AG04450 (cell line): ENCODE results near the gene ABLIM2. TPM values are rescaled to one million over a fixed set of nuclear protein-coding genes. Genes with fewer than 3 reads are reported as not detected.

ENCODE experiments used
- CTCF ChIA-PET: fragments of 300-600, 350-600 bp; formaldehyde crosslinking; extraction: SDS; loops from one replicate; lab custom pipeline; 2022; ENCODE audit warnings: antibody characterized with exemption, inconsistent platforms; lab: Charles Lee
- POLR2A ChIA-PET: fragments of 350-600 bp; formaldehyde crosslinking; extraction: SDS; loops from one replicate; lab custom pipeline; 2021; ENCODE audit warnings: antibody characterized with exemption, inconsistent platforms; lab: Yijun Ruan, JAX
- DNase-seq: peaks from one replicate; pipeline ENCODE4 v3.0.0-alpha.2; 2011; ENCODE audit warnings: low read depth, low spot score
- H3K27ac ChIP-seq: one replicate; pipeline ENCODE4 v1.5.1; 2012; ENCODE audit warnings: low read depth, low read length, control low read depth
- H3K27me3 ChIP-seq: one replicate; pipeline ENCODE4 v1.6.0; 2012; ENCODE audit warnings: low read length; ENCODE audit not compliant: control insufficient read depth, insufficient read depth
- H3K4me3 ChIP-seq: 2 replicates; pipeline ENCODE4 v1.5.1; 2011; ENCODE audit warnings: mild to moderate bottlenecking, low read depth, low read length, control low read depth
- H3K9me3 ChIP-seq: 2 replicates; pipeline ENCODE4 v1.5.1; 2012; ENCODE audit warnings: low read length; ENCODE audit not compliant: control insufficient read depth, insufficient read depth
- CTCF ChIP-seq: IDR thresholded peaks from 2 replicates; pipeline ENCODE4 v1.5.1; 2011; ENCODE audit warnings: low read depth, low read length, control low read depth, inconsistent platforms
- polyA plus RNA-seq: library from polyadenylated mRNA; depleted of rRNA; stranded (reverse); fragments of >200 nt; gene quantifications from 2 replicates; pipeline ENCODE4 v1.2.3, GENCODE V29; 2011

Gene ABLIM2
- polyA plus RNA-seq, 1 experiment: not detected

- ChIA-PET POLR2A (no interaction called here), CTCF (no interaction called here)
- Histone ChIP-seq H3K9me3 (peaks cover 9% of the 10 kb centered on the region), H3K27me3 (peaks cover 22% of the 10 kb centered on the region), H3K4me3 (no peak overlapping the region), H3K27ac (no peak overlapping the region)
- no peak for TF ChIP-seq CTCF
- DNase-seq: no peak
Observed at GRCh38 chr4:8092282-8092681, 66.3 kb downstream of the ABLIM2 start.

- no peak overlapping the region for H3K27ac ChIP-seq
- POLR2A ChIA-PET: no interaction called here
- no peak overlapping the region for H3K4me3 ChIP-seq
- CTCF ChIA-PET: no interaction called here
- H3K27me3 ChIP-seq: peaks cover 20% of the 10 kb centered on the region
- no peak for DNase-seq
- TF ChIP-seq CTCF: no peak
- H3K9me3 ChIP-seq: peaks cover 9% of the 10 kb centered on the region
Observed at GRCh38 chr4:8090744-8091301, 67.8 kb downstream of the ABLIM2 start.

GRCh38 chr4:8090312-8090711, 68.3 kb downstream of the ABLIM2 start:
- no peak for TF ChIP-seq CTCF
- no peak overlapping the region for H3K4me3 ChIP-seq
- POLR2A ChIA-PET: no interaction called here
- no peak for DNase-seq
- no peak overlapping the region for H3K27ac ChIP-seq
- peaks cover 9% of the 10 kb centered on the region for H3K9me3 ChIP-seq
- H3K27me3 ChIP-seq: peaks cover 15% of the 10 kb centered on the region
- CTCF ChIA-PET: interaction anchor here (0.6 kb wide), 1 partner anchor 161 kb away, joined by 6 read pairs; no protein-coding TSS in a partner anchor

- POLR2A ChIA-PET: no interaction called here
Observed at GRCh38 chr4:8089862-8090261, 68.8 kb downstream of the ABLIM2 start.

More at GRCh38 chr4:8089862-8090261, 68.8 kb downstream of the ABLIM2 start:
- Histone ChIP-seq H3K27me3 (peaks cover 14% of the 10 kb centered on the region), H3K27ac (no peak overlapping the region), H3K4me3 (no peak overlapping the region), H3K9me3 (peaks cover 9% of the 10 kb centered on the region)
- no peak for TF ChIP-seq CTCF
- CTCF ChIA-PET: interaction anchor here (0.6 kb wide), 1 partner anchor 161 kb away, joined by 6 read pairs; no protein-coding TSS in a partner anchor
- no peak for DNase-seq
